Gastroesophageal sphincter (tissue), 4 donors: Measurements from ENCODE around the gene RFPL2. TPM values are rescaled to one million over a fixed set of nuclear protein-coding genes. Genes with fewer than 3 reads are reported as not detected.

Experiments
- ATAC-seq: fragments of 150-250 bp; one replicate; pipeline ENCODE4 v1.9.1; 2016; ENCODE audit warnings: mild to moderate bottlenecking, moderate library complexity
- H3K27ac ChIP-seq, 4 donors: fragments of 200-600 bp; sonication (generic) in 3 of 4; 1 replicate in 3 of 4; 2 replicates in 1 of 4; pipeline ENCODE4 v1.5.1; 2016 to 2019
- H3K27me3 ChIP-seq: fragments of 200-600 bp; sonication (generic); one replicate; pipeline ENCODE4 v1.5.1; 2019
- H3K36me3 ChIP-seq, 2 donors: fragments of 200-600 bp; sonication (generic); one replicate each; pipeline ENCODE4 v1.5.1; 2019; ENCODE audit warnings: control low read depth in 1 of 2
- H3K4me1 ChIP-seq, 3 donors: fragments of 200-600 bp; sonication (generic); 1 replicate in 2 of 3; 2 replicates in 1 of 3; pipeline ENCODE4 v1.5.1; 2016 to 2019; ENCODE audit warnings: control low read depth in 2 of 3
- H3K4me3 ChIP-seq, 2 donors: fragments of 200-600 bp; sonication (generic); one replicate each; pipeline ENCODE4 v1.5.1; 2019; ENCODE audit warnings: mild to moderate bottlenecking in 1 of 2, moderate library complexity in 1 of 2
- H3K9me3 ChIP-seq, 3 donors: fragments of 200-600 bp; sonication (generic); one replicate each; pipeline ENCODE4 v1.5.1; 2017 to 2019; ENCODE audit warnings: control low read depth in 2 of 3
- CTCF ChIP-seq, 4 experiments: fragments of 200-600 bp in 2 of 4; fragments of 450-650 bp in 2 of 4; sonication (generic) in 1 of 4; IDR thresholded peaks; one replicate each; pipeline ENCODE4 v1.5.1; 2017 to 2019; ENCODE audit warnings: antibody characterized with exemption in 4 of 4, mild to moderate bottlenecking in 2 of 4, moderate library complexity in 2 of 4
- EP300 ChIP-seq: sonication (generic); formaldehyde crosslinking; IDR thresholded peaks from one replicate; pipeline ENCODE4 v1.6.1; 2017; ENCODE audit warnings: antibody characterized with exemption, mild to moderate bottlenecking
- POLR2A ChIP-seq, 2 donors: fragments of 450-650 bp; IDR thresholded peaks; one replicate each; pipeline ENCODE4 v1.6.1; 2017; ENCODE audit warnings: antibody characterized with exemption in 2 of 2, mild to moderate bottlenecking in 2 of 2, moderate library complexity in 1 of 2
- POLR2AphosphoS5 ChIP-seq: sonication (generic); formaldehyde crosslinking; IDR thresholded peaks from one replicate; pipeline ENCODE4 v1.6.1; 2017; ENCODE audit warnings: antibody characterized with exemption
- WGBS, 2 donors: methylation state at CpG; one replicate each; pipeline ENCODE4 v1.1.5; 2018; ENCODE audit warnings: low coverage in 1 of 2; 5-methylcytosine and 5-hydroxymethylcytosine counted together
- total RNA-seq, 4 donors: library from RNA; depleted of rRNA; stranded (reverse); fragments of >200 nt; gene quantifications; one replicate each; pipeline ENCODE4 v1.1.0, GENCODE V29; 2016

RFPL2 gene
- total RNA-seq, 4 donors from 2014 or later, result 0.15 TPM; not detected in 3

GRCh38 chr22:32217465-32217864, 12.6 kb upstream of the RFPL2 start:
- no peak for ATAC-seq
- H3K4me3 ChIP-seq, result no peak overlapping the region
- no peaks in the 10 kb centered on the region for H3K4me1 ChIP-seq
- 56 to 60% methylated on average over 2 of the region's 2 CpGs for WGBS, 2 donors
- no peak overlapping the region for H3K27ac ChIP-seq
- peaks cover 14% of the 10 kb centered on the region for H3K27me3 ChIP-seq
- TF ChIP-seq POLR2AphosphoS5 (no peak), CTCF (IDR thresholded peaks at IDR 0.05) (no peak), POLR2A (IDR thresholded peaks at IDR 0.05) (no peak), EP300 (no peak)
- no peaks in the 10 kb centered on the region for H3K9me3 ChIP-seq
- H3K36me3 ChIP-seq, result no peaks in the 10 kb centered on the region

- 71 to 91% methylated on average over 9 to 10 of the region's 10 CpGs for WGBS, 2 donors
- no peak for ATAC-seq
- no peak overlapping the region for H3K4me3 ChIP-seq
- no peak overlapping the region for H3K27ac ChIP-seq
- no peaks in the 10 kb centered on the region for H3K9me3 ChIP-seq
- H3K36me3 ChIP-seq, result no peaks in the 10 kb centered on the region
- H3K27me3 ChIP-seq, result peaks cover 19% of the 10 kb centered on the region
- no peak for TF ChIP-seq EP300
- H3K4me1 ChIP-seq, result no peaks in the 10 kb centered on the region
These were observed 12.0 kb upstream of the RFPL2 start for GRCh38 chr22:32216911-32217310.

GRCh38 chr22:32211011-32211410, 6.1 kb upstream of the RFPL2 start:
- Histone ChIP-seq H3K36me3 (no peaks in the 10 kb centered on the region), H3K27ac (no peak overlapping the region), H3K4me3 (no peak overlapping the region), H3K27me3 (peaks cover 18% of the 10 kb centered on the region), H3K9me3 (no peaks in the 10 kb centered on the region), H3K4me1 (no peaks in the 10 kb centered on the region)
- no peak for ATAC-seq
- TF ChIP-seq POLR2AphosphoS5, result no peak
- no peak for TF ChIP-seq CTCF (IDR thresholded peaks at IDR 0.05)
- TF ChIP-seq POLR2A (IDR thresholded peaks at IDR 0.05), result no peak
- no peak for TF ChIP-seq EP300
- 66% methylated on average over 3 to 6 of the region's 7 CpGs for WGBS, 2 donors

- H3K27ac ChIP-seq, result no peak overlapping the region
- H3K9me3 ChIP-seq, result no peaks in the 10 kb centered on the region
- ATAC-seq, result no peak
- 100% methylated on average over 2 of the region's 3 CpGs; no CpG with 5 or more reads in 1 of the 2 donors for WGBS, 2 donors
- no peak overlapping the region for H3K4me3 ChIP-seq
- TF ChIP-seq CTCF (IDR thresholded peaks at IDR 0.05), result no peak
- TF ChIP-seq EP300, result no peak
- TF ChIP-seq POLR2AphosphoS5, result no peak
- TF ChIP-seq POLR2A (IDR thresholded peaks at IDR 0.05), result no peak
- H3K4me1 ChIP-seq, result no peaks in the 10 kb centered on the region
- H3K36me3 ChIP-seq, result no peaks in the 10 kb centered on the region
- peaks cover 36% of the 10 kb centered on the region for H3K27me3 ChIP-seq
These were observed 3.8 kb upstream of the RFPL2 start for GRCh38 chr22:32208681-32209080.

- no peak for ATAC-seq
- TF ChIP-seq POLR2AphosphoS5, result no peak
- no peak for TF ChIP-seq POLR2A (IDR thresholded peaks at IDR 0.05)
- TF ChIP-seq EP300, result no peak
- TF ChIP-seq CTCF (IDR thresholded peaks at IDR 0.05), result no peak
- no CpG with 5 or more reads among the region's 4 CpGs for WGBS, 2 donors
- Histone ChIP-seq H3K36me3 (no peaks in the 10 kb centered on the region), H3K9me3 (no peaks in the 10 kb centered on the region), H3K27ac (no peak overlapping the region), H3K4me3 (no peak overlapping the region), H3K4me1 (peaks cover 0 to 4% (median 0%) of the 10 kb centered on the region in 3 donors), H3K27me3 (peaks cover 43% of the 10 kb centered on the region)
These were observed 3.2 kb upstream of the RFPL2 start for GRCh38 chr22:32207971-32208480.
